ENCODE data around the gene SH3D19. TPM values are rescaled to one million over a fixed set of nuclear protein-coding genes. Genes with fewer than 3 reads are reported as not detected.

SH3D19 gene
- total RNA-seq, 1 donor from 2014 or later: 32.4 TPM

DNA sequence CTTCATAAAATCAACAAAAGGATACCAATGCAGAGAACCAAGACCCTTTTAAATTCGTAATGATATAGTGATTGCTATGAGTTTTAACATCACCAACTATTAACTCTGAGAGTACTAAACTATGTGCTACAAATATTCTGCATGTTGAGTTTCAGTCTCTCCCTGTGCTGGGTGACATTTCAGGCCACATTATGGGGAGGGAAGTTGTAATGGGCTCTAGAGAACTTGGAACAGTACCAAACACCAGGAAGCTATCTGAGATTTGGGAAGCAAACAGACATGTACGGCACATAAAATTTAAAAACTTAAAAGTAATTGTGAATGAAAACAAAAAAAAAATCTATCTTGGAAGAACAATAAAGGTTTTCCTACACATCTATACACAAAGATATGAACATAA, 108.1 kb downstream of the SH3D19 start:
- no peak overlapping the region for H3K4me3 Mint-ChIP-seq (ENCODE audit: unreplicated experiment)
- H3K27ac Mint-ChIP-seq (ENCODE audit: unreplicated experiment): no peak overlapping the region
- no peak for DNase-seq (ENCODE audit: extremely low spot score, unreplicated experiment)
- H3K27me3 Mint-ChIP-seq (ENCODE audit: unreplicated experiment): no peaks in the 10 kb centered on the region
- H3K4me1 Mint-ChIP-seq (ENCODE audit: unreplicated experiment): peaks cover 21% of the 10 kb centered on the region
- H3K36me3 Mint-ChIP-seq (ENCODE audit: unreplicated experiment): peaks cover 11% of the 10 kb centered on the region
- TF ChIP-seq CTCF (IDR thresholded peaks at IDR 0.05): no peak
- H3K9me3 Mint-ChIP-seq (ENCODE audit: unreplicated experiment): no peaks in the 10 kb centered on the region

DNA sequence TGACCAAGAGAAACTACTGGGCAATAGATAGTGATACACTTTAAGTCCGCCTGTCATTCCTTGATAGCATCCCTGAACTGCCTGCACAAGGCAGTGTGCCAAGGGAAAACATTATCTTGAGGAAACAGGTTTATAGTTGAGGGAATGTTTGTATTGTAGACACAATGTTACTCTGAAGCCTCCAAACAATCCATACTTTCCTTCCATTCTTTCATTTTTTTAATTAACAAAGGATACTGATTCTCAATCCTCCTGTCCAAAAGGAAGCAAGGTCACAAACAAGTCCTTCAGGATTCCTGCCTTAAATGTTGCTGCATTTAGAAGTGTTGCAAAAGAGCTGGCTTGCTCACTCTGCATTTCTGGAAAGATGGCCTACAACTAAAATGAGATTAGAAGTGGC, 110.1 kb downstream of the SH3D19 start:
- H3K9me3 Mint-ChIP-seq (ENCODE audit: unreplicated experiment): no peaks in the 10 kb centered on the region
- DNase-seq (ENCODE audit: extremely low spot score, unreplicated experiment): no peak
- TF ChIP-seq CTCF (IDR thresholded peaks at IDR 0.05): no peak
- no peak overlapping the region for H3K4me3 Mint-ChIP-seq (ENCODE audit: unreplicated experiment)
- H3K4me1 Mint-ChIP-seq (ENCODE audit: unreplicated experiment): peaks cover 18% of the 10 kb centered on the region
- peaks cover 8% of the 10 kb centered on the region for H3K36me3 Mint-ChIP-seq (ENCODE audit: unreplicated experiment)
- no peak overlapping the region for H3K27ac Mint-ChIP-seq (ENCODE audit: unreplicated experiment)
- no peaks in the 10 kb centered on the region for H3K27me3 Mint-ChIP-seq (ENCODE audit: unreplicated experiment)

GRCh38 chr4:151207868-151208267, 117.5 kb downstream of the SH3D19 start:
- no peak overlapping the region for H3K27ac Mint-ChIP-seq (ENCODE audit: unreplicated experiment)
- H3K36me3 Mint-ChIP-seq (ENCODE audit: unreplicated experiment): no peaks in the 10 kb centered on the region
- peaks cover 26% of the 10 kb centered on the region for H3K4me1 Mint-ChIP-seq (ENCODE audit: unreplicated experiment)
- no peaks in the 10 kb centered on the region for H3K27me3 Mint-ChIP-seq (ENCODE audit: unreplicated experiment)
- no peak overlapping the region for H3K4me3 Mint-ChIP-seq (ENCODE audit: unreplicated experiment)
- H3K9me3 Mint-ChIP-seq (ENCODE audit: unreplicated experiment): no peaks in the 10 kb centered on the region
- TF ChIP-seq CTCF (IDR thresholded peaks at IDR 0.05): no peak
- DNase-seq (ENCODE audit: extremely low spot score, unreplicated experiment): no peak

GRCh38 chr4:151207186-151207585, 118.2 kb downstream of the SH3D19 start:
- Mint-ChIP-seq H3K27me3 (ENCODE audit: unreplicated experiment) (no peaks in the 10 kb centered on the region), H3K9me3 (ENCODE audit: unreplicated experiment) (no peaks in the 10 kb centered on the region), H3K27ac (ENCODE audit: unreplicated experiment) (no peak overlapping the region)

More at GRCh38 chr4:151207186-151207585, 118.2 kb downstream of the SH3D19 start:
- Mint-ChIP-seq H3K4me3 (ENCODE audit: unreplicated experiment) (no peak overlapping the region), H3K36me3 (ENCODE audit: unreplicated experiment) (no peaks in the 10 kb centered on the region), H3K4me1 (ENCODE audit: unreplicated experiment) (peaks cover 33% of the 10 kb centered on the region)
- no peak for TF ChIP-seq CTCF (IDR thresholded peaks at IDR 0.05)
- DNase-seq (ENCODE audit: extremely low spot score, unreplicated experiment): no peak
